ENCODE data around the gene PTH1R. TPM values are rescaled to one million over a fixed set of nuclear protein-coding genes. Genes with fewer than 3 reads are reported as not detected.

The PTH1R gene
- total and polyA plus RNA-seq, 12 donors = 1.5 to 89.8 (median 4.2) TPM

DNA sequence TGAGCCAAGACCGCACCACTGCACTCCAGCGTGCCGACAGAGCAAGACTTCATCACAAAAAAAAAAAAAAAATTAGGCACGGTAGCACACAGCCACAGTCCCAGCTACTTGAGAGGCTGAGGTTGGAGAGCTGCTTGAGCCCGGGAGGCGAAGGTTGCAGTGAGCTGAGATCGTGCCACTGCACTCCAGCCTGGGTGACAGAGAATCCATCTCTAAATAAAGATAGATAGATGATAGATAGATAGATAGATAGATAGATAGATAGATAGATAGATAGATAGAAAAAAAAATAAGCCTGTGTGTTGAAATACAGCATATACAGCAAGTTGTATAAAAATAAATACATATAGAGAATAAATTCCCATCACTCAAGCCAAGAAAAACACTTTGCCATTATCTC, 37.3 kb downstream of the PTH1R start:
- TF ChIP-seq, protein P1, sequence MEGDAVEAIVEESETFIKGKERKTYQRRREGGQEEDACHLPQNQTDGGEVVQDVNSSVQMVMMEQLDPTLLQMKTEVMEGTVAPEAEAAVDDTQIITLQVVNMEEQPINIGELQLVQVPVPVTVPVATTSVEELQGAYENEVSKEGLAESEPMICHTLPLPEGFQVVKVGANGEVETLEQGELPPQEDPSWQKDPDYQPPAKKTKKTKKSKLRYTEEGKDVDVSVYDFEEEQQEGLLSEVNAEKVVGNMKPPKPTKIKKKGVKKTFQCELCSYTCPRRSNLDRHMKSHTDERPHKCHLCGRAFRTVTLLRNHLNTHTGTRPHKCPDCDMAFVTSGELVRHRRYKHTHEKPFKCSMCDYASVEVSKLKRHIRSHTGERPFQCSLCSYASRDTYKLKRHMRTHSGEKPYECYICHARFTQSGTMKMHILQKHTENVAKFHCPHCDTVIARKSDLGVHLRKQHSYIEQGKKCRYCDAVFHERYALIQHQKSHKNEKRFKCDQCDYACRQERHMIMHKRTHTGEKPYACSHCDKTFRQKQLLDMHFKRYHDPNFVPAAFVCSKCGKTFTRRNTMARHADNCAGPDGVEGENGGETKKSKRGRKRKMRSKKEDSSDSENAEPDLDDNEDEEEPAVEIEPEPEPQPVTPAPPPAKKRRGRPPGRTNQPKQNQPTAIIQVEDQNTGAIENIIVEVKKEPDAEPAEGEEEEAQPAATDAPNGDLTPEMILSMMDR (IDR thresholded peaks at IDR 0.05) = no peak
- Histone ChIP-seq H3K9me3 (peaks cover 0 to 13% (median 0%) of the 10 kb centered on the region in 11 donors), H3K36me3 (peaks cover 0 to 40% (median 17%) of the 10 kb centered on the region in 9 donors), H3K4me1 (peaks cover 0 to 15% (median 9%) of the 10 kb centered on the region in 9 donors), H3K27me3 (no peaks in the 10 kb centered on the region), H3K27ac (no peak overlapping the region), H3K4me3 (no peak overlapping the region)
- DNase-seq (no peak), ATAC-seq (no peak)
- WGBS, 2 donors = 76 to 81% methylated on average over 7 of the region's 7 CpGs
- intact Hi-C loops (cut with DNase I) = no loop called here

DNA sequence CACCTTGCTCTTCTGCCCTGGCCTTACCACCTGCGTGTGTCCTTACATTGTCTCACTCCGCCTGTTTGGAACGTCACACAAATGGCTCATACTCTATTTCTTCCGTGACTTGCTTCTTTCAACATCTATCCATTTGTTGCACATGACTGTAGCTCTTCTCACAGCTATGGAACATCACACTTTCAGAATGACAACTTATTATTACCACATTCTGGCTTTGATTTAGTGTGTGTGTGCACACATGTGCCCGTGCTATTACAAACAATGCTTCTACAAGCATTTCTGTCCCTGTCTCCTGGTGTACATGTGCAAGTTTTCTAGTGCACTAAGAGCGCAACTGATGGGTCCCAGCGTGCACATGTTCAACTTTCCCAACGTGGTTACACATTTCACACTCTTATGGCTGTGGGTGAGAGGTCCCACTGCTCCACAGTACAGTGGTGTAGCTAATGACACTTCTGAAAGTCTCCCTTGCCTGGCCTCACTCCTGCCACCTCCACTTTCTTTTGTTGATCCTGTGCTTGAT, 37.8 kb downstream of the PTH1R start:
- intact Hi-C loops (cut with DNase I) = no loop called here
- no peak for ATAC-seq
- DNase-seq = no peak
- TF ChIP-seq, protein P1 (IDR thresholded peaks at IDR 0.05) = no peak
- H3K9me3 ChIP-seq = peaks cover 0 to 13% (median 0%) of the 10 kb centered on the region in 11 donors
- H3K27me3 ChIP-seq = no peaks in the 10 kb centered on the region
- H3K27ac ChIP-seq = no peak overlapping the region
- peaks cover 0 to 45% (median 21%) of the 10 kb centered on the region in 9 donors for H3K36me3 ChIP-seq
- H3K4me1 ChIP-seq = peaks cover 0 to 13% (median 8%) of the 10 kb centered on the region in 9 donors
- H3K4me3 ChIP-seq = no peak overlapping the region
- 81 to 82% methylated on average over 8 of the region's 8 CpGs for WGBS, 2 donors

- intact Hi-C loops (cut with DNase I) = no loop called here
- no peak for ATAC-seq
Observed at GRCh38 chr3:46916278-46916677, 38.8 kb downstream of the PTH1R start.

DNA sequence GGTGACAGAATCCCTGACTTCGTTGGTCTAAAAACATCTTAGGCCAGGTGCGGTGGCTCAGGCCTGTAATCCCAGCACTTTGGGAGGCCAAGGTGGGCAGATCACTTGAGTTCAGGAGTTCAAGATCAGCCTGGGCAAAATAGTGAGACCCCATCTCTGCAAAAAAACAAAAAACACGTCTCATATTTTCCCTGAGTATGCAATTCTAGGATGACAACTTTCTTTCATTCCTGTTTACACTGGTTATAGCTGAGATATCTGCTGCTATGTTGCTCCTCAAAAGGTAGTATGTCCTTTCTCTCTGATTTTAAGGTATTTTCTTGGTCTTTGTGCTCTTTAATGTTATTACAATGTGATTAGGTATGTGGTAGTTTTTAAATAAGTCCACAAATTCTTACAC, 39.3 kb downstream of the PTH1R start:
- Histone ChIP-seq H3K4me1 (peaks cover 0 to 13% (median 8%) of the 10 kb centered on the region in 9 donors), H3K27me3 (no peaks in the 10 kb centered on the region), H3K36me3 (peaks cover 0 to 59% (median 35%) of the 10 kb centered on the region in 9 donors), H3K27ac (no peak overlapping the region), H3K9me3 (peaks cover 0 to 13% (median 0%) of the 10 kb centered on the region in 11 donors), H3K4me3 (no peak overlapping the region)
- intact Hi-C loops (cut with DNase I) = no loop called here
- WGBS, 2 donors = 94 to 95% methylated on average over 3 of the region's 3 CpGs
- TF ChIP-seq, protein P1 (IDR thresholded peaks at IDR 0.05) = no peak
- no peak for ATAC-seq
- no peak for DNase-seq

More at GRCh38 chr3:46916278-46916677, 38.8 kb downstream of the PTH1R start:
- H3K27me3 ChIP-seq = no peaks in the 10 kb centered on the region
- H3K4me1 ChIP-seq = peaks cover 0 to 13% (median 8%) of the 10 kb centered on the region in 9 donors
- TF ChIP-seq, protein P1 (IDR thresholded peaks at IDR 0.05) = no peak
- H3K27ac ChIP-seq = no peak overlapping the region
- H3K36me3 ChIP-seq = peaks cover 0 to 54% (median 30%) of the 10 kb centered on the region in 9 donors
- H3K4me3 ChIP-seq = no peak overlapping the region
- peaks cover 0 to 13% (median 0%) of the 10 kb centered on the region in 11 donors for H3K9me3 ChIP-seq
- WGBS, 2 donors = 87 to 96% methylated on average over 1 of the region's 1 CpG
- DNase-seq = no peak
